Uterus (tissue), 2 donors: ENCODE measurements around the gene FBXO11.

ENCODE experiments used
- POLR2A ChIP-seq, 2 donors: fragments of 450-650 bp; IDR thresholded peaks; one replicate each; pipeline ENCODE4 v1.6.1; 2016; ENCODE audit warnings: antibody characterized with exemption in 2 of 2, mild to moderate bottlenecking in 1 of 2, moderate library complexity in 1 of 2
- TF ChIP-seq, protein P1 (sequence below), 4 experiments: fragments of 200-600 bp in 2 of 4; fragments of 450-650 bp in 2 of 4; sonication (generic) in 2 of 4; IDR thresholded peaks; one replicate each; pipeline ENCODE4 v1.5.1; 2016 to 2019; ENCODE audit warnings: antibody characterized with exemption in 4 of 4, mild to moderate bottlenecking in 2 of 4, moderate library complexity in 1 of 4

GRCh38 chr2:47784352-47784851 is 121.9 kb downstream of the FBXO11 start:
- TF ChIP-seq, protein P1, sequence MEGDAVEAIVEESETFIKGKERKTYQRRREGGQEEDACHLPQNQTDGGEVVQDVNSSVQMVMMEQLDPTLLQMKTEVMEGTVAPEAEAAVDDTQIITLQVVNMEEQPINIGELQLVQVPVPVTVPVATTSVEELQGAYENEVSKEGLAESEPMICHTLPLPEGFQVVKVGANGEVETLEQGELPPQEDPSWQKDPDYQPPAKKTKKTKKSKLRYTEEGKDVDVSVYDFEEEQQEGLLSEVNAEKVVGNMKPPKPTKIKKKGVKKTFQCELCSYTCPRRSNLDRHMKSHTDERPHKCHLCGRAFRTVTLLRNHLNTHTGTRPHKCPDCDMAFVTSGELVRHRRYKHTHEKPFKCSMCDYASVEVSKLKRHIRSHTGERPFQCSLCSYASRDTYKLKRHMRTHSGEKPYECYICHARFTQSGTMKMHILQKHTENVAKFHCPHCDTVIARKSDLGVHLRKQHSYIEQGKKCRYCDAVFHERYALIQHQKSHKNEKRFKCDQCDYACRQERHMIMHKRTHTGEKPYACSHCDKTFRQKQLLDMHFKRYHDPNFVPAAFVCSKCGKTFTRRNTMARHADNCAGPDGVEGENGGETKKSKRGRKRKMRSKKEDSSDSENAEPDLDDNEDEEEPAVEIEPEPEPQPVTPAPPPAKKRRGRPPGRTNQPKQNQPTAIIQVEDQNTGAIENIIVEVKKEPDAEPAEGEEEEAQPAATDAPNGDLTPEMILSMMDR (IDR thresholded peaks at IDR 0.05): no peak
- TF ChIP-seq POLR2A (IDR thresholded peaks at IDR 0.05): no peak
